Kidney capillary endothelial cell (primary cell): ENCODE results near the gene NPL.

ENCODE experiments used
- DNase-seq: peaks from one replicate; pipeline ENCODE4 v3.0.0-alpha.2; 2018; ENCODE audit warnings: low spot score

Gene NPL

GRCh38 chr1:182867861-182868260 lies 78.3 kb downstream of the NPL start:
- no peak for DNase-seq

GRCh38 chr1:182869241-182869666 lies 79.7 kb downstream of the NPL start:
- DNase-seq, result no peak

- no peak for DNase-seq
Measured at GRCh38 chr1:182872881-182873280, 83.3 kb downstream of the NPL start.

GRCh38 chr1:182875889-182876288 lies 86.3 kb downstream of the NPL start:
- no peak for DNase-seq

GRCh38 chr1:182877331-182877730 lies 87.8 kb downstream of the NPL start:
- no peak for DNase-seq

- DNase-seq, result no peak
Measured at GRCh38 chr1:182877842-182878241, 88.3 kb downstream of the NPL start.
